Measurements from ENCODE around the gene ZNF423.

Gene ZNF423

DNA sequence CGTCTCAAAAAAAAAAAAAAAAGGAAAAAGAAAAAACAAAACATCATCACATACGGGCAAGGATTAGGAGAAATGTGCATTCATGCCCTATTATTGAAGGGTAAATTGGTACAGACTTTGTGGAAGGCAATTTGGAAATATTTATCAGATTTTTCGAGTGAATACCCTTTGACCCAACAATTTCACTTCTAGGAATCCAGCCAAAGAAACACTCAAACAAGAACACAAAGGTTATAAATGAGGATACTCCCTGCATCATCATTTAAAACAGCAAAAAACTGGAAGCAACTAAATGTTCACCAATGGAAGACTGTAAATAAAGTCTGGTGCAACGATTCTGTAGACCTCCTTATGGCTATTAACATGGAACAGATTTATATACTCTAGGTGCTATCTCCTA is 12.9 kb downstream of the ZNF423 start:
- no peaks in the 10 kb centered on the region for H3K9me3 Mint-ChIP-seq
- no peak for ATAC-seq
- H3K4me1 Mint-ChIP-seq = no peaks in the 10 kb centered on the region
- H3K27ac Mint-ChIP-seq = no peak overlapping the region
- no peak overlapping the region for H3K4me3 Mint-ChIP-seq
- H3K27me3 Mint-ChIP-seq = peaks cover 44% of the 10 kb centered on the region
- H3K36me3 Mint-ChIP-seq = no peaks in the 10 kb centered on the region

- Mint-ChIP-seq H3K27ac (no peak overlapping the region), H3K9me3 (no peaks in the 10 kb centered on the region), H3K27me3 (peaks cover 65% of the 10 kb centered on the region), H3K36me3 (no peaks in the 10 kb centered on the region), H3K4me1 (no peaks in the 10 kb centered on the region), H3K4me3 (no peak overlapping the region)
- no peak for ATAC-seq
These were observed 16.7 kb downstream of the ZNF423 start for GRCh38 chr16:49839017-49839825.

DNA sequence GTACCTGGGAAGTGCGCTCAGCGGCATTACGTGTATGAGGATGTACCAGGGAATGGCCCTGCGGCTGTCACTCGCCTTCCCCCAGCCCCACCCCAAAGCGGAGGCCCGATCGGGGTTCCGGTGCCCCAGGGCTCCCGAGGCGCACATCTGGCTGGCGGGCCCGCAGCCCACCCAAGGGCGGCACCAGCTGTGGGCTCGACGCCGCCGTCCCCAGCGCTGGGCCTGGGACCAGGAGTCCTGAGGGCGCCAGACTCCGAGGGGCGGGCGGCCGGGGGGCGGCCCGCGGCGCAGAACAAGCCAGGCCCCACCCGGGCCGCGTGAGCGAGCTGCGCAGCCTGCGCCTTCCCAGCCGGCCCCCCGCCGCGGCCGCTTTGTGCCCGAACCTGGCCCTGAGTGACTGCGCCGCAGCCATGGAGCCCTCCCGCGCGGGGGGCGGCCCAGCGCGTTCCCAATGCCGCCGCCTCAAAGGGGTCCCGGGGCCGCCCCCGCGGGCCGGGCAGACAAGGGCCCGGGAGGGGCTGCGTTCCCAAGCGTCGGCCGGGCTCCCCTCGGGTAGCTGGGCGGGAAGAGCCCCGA is 17.4 kb downstream of the ZNF423 start:
- ATAC-seq = no peak
- H3K4me1 Mint-ChIP-seq = no peaks in the 10 kb centered on the region
- no peaks in the 10 kb centered on the region for H3K9me3 Mint-ChIP-seq
- H3K27ac Mint-ChIP-seq = no peak overlapping the region
- no peak overlapping the region for H3K4me3 Mint-ChIP-seq
- H3K27me3 Mint-ChIP-seq = peaks cover 70% of the 10 kb centered on the region
- no peaks in the 10 kb centered on the region for H3K36me3 Mint-ChIP-seq

GRCh38 chr16:49837688-49838410 is 18.1 kb downstream of the ZNF423 start:
- no peaks in the 10 kb centered on the region for H3K36me3 Mint-ChIP-seq
- no peak overlapping the region for H3K27ac Mint-ChIP-seq
- ATAC-seq = no peak
- no peaks in the 10 kb centered on the region for H3K4me1 Mint-ChIP-seq
- H3K27me3 Mint-ChIP-seq = peaks cover 70% of the 10 kb centered on the region
- H3K9me3 Mint-ChIP-seq = no peaks in the 10 kb centered on the region
- H3K4me3 Mint-ChIP-seq = no peak overlapping the region

GRCh38 chr16:49836668-49837067 is 19.2 kb downstream of the ZNF423 start:
- no peak for ATAC-seq
- Mint-ChIP-seq H3K27ac (no peak overlapping the region), H3K4me1 (no peaks in the 10 kb centered on the region), H3K9me3 (no peaks in the 10 kb centered on the region), H3K36me3 (no peaks in the 10 kb centered on the region), H3K27me3 (peaks cover 67% of the 10 kb centered on the region), H3K4me3 (no peak overlapping the region)

DNA sequence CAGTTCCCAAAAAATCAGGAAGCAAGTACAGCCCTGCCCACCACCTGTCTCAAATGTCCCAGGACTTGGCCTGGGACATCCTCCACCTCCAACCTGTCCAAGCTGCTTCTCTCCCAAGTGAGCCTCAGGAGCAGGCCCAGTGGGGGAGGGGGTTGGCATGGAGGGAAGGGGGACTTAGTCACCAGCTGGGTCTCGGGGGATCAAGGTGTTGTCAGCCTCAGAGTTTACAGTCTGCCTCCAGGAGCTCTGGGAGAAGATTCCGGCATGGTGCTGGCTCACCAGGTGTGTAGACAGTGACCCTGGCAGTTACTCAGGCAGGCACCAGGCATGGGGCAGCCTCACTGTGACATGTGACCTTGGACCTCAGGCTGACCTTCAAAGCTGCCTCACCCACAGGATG is 19.7 kb downstream of the ZNF423 start:
- H3K36me3 Mint-ChIP-seq = no peaks in the 10 kb centered on the region
- H3K27ac Mint-ChIP-seq = no peak overlapping the region
- no peaks in the 10 kb centered on the region for H3K4me1 Mint-ChIP-seq
- H3K9me3 Mint-ChIP-seq = no peaks in the 10 kb centered on the region
- H3K27me3 Mint-ChIP-seq = peaks cover 62% of the 10 kb centered on the region
- no peak overlapping the region for H3K4me3 Mint-ChIP-seq
- no peak for ATAC-seq

DNA sequence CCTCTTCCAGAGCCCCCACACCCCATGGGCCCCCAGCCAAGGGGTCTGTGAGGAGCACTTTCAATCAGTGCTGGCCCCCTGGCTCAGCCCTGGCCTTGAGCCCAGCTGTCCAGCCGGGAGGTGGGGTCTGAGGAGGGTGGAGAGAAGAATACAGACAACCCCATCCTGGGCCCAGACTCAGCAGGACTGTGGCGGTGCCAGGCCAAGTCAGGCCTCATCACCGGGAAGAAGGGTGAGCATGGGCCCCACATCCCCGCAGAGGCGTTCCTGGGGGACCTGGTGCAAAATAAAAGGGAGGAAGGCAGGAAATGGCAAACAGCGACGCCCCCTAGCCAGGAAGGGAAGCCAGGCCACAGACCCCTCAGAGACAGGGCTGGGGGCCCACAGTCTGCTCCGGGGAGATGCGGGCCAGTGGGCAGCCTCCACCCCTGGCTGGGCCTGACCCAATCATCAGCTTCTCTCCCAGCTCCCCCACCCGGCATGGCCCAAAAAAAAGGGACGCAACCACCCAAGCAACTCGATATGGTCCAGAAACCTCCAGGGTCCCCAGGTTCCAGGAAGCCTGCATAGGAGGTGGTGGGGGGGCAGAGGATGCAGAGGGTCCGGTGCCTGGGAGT is 20.6 kb downstream of the ZNF423 start:
- Mint-ChIP-seq H3K9me3 (no peaks in the 10 kb centered on the region), H3K27ac (no peak overlapping the region), H3K4me1 (no peaks in the 10 kb centered on the region), H3K36me3 (no peaks in the 10 kb centered on the region), H3K27me3 (peaks cover 58% of the 10 kb centered on the region), H3K4me3 (no peak overlapping the region)
- no peak for ATAC-seq

GRCh38 chr16:49834531-49835151 is 21.3 kb downstream of the ZNF423 start:
- H3K4me1 Mint-ChIP-seq = no peaks in the 10 kb centered on the region
- no peaks in the 10 kb centered on the region for H3K9me3 Mint-ChIP-seq
- H3K27ac Mint-ChIP-seq = no peak overlapping the region
- ATAC-seq = no peak
- H3K27me3 Mint-ChIP-seq = peaks cover 58% of the 10 kb centered on the region
- H3K36me3 Mint-ChIP-seq = no peaks in the 10 kb centered on the region
- no peak overlapping the region for H3K4me3 Mint-ChIP-seq

- H3K4me3 Mint-ChIP-seq = no peak overlapping the region
- peaks cover 57% of the 10 kb centered on the region for H3K27me3 Mint-ChIP-seq
- no peak for ATAC-seq
- no peak overlapping the region for H3K27ac Mint-ChIP-seq
- H3K36me3 Mint-ChIP-seq = no peaks in the 10 kb centered on the region
- no peaks in the 10 kb centered on the region for H3K9me3 Mint-ChIP-seq
- H3K4me1 Mint-ChIP-seq = no peaks in the 10 kb centered on the region
These were observed 21.9 kb downstream of the ZNF423 start for GRCh38 chr16:49833796-49834530.

DNA sequence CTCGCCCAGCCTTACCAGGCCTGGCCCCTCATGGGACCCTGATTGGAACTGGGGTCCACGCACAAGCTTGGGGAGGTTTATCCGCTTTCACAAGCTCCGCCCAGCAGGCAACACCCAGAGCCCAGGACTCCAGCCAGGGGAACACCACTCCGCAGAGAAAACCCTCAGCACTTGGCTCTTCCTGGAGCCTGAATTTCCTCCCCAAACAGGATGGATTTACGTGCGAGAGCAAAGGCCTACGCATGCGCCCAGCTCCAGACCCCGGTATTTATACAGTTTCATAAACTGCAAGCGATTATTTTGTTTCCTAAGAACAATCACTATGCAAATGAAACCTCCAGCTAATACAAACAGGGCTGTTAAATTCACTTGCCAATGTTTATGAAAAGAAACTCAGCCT is 22.8 kb downstream of the ZNF423 start:
- no peak overlapping the region for H3K4me3 Mint-ChIP-seq
- peaks cover 55% of the 10 kb centered on the region for H3K27me3 Mint-ChIP-seq
- H3K27ac Mint-ChIP-seq = no peak overlapping the region
- no peaks in the 10 kb centered on the region for H3K9me3 Mint-ChIP-seq
- no peaks in the 10 kb centered on the region for H3K36me3 Mint-ChIP-seq
- H3K4me1 Mint-ChIP-seq = no peaks in the 10 kb centered on the region
- no peak for ATAC-seq

GRCh38 chr16:49832177-49832576 is 23.7 kb downstream of the ZNF423 start:
- H3K4me1 Mint-ChIP-seq = no peaks in the 10 kb centered on the region
- peaks cover 46% of the 10 kb centered on the region for H3K27me3 Mint-ChIP-seq
- no peaks in the 10 kb centered on the region for H3K36me3 Mint-ChIP-seq
- no peak overlapping the region for H3K4me3 Mint-ChIP-seq
- no peak for ATAC-seq
- no peaks in the 10 kb centered on the region for H3K9me3 Mint-ChIP-seq
- no peak overlapping the region for H3K27ac Mint-ChIP-seq

- H3K27ac Mint-ChIP-seq = no peak overlapping the region
- no peaks in the 10 kb centered on the region for H3K9me3 Mint-ChIP-seq
- H3K36me3 Mint-ChIP-seq = no peaks in the 10 kb centered on the region
- ATAC-seq = no peak
- peaks cover 34% of the 10 kb centered on the region for H3K27me3 Mint-ChIP-seq
- no peak overlapping the region for H3K4me3 Mint-ChIP-seq
- no peaks in the 10 kb centered on the region for H3K4me1 Mint-ChIP-seq
These were observed 25.0 kb downstream of the ZNF423 start for GRCh38 chr16:49830873-49831272.

GRCh38 chr16:49828533-49829267 is 27.2 kb downstream of the ZNF423 start:
- Mint-ChIP-seq H3K36me3 (no peaks in the 10 kb centered on the region), H3K9me3 (no peaks in the 10 kb centered on the region), H3K27ac (no peak overlapping the region), H3K27me3 (peaks cover 22% of the 10 kb centered on the region), H3K4me3 (no peak overlapping the region), H3K4me1 (no peaks in the 10 kb centered on the region)
- no peak for ATAC-seq

- Mint-ChIP-seq H3K36me3 (no peaks in the 10 kb centered on the region), H3K4me3 (no peak overlapping the region), H3K9me3 (no peaks in the 10 kb centered on the region), H3K27me3 (peaks cover 29% of the 10 kb centered on the region), H3K27ac (no peak overlapping the region), H3K4me1 (no peaks in the 10 kb centered on the region)
- no peak for ATAC-seq
These were observed 28.0 kb downstream of the ZNF423 start for GRCh38 chr16:49827805-49828438.
